Measurements from ENCODE around the gene TRIM75. TPM values are rescaled to one million over a fixed set of nuclear protein-coding genes. Genes with fewer than 3 reads are reported as not detected.
"Not testable (repeated sequence)": the region's sequence is repeated elsewhere in the genome, so short reads cannot be mapped to it uniquely, and the experiment has no call there.

The TRIM75 gene
- polyA plus RNA-seq (2013, experiment 1 of 2; ENCODE audit: insufficient read length): not detected
- polyA plus RNA-seq (2013, experiment 2 of 2; ENCODE audit: insufficient read length): not detected

GRCh38 chr4:165053645-165054044, at the start of gene TRIM75:
Gene TRIM75, plus strand, starts transcription at chr4:165053866. Its CDS starts 5,282 bp downstream, at chr4:165059148.
- no peak for DNase-seq

GRCh38 chr4:165005352-165005925, 48.2 kb upstream of the TRIM75 start:
- DNase-seq: no peak

- no peak for DNase-seq
These were observed 47.2 kb upstream of the TRIM75 start for GRCh38 chr4:165006456-165006855.

- DNase-seq: no peak
These were observed 46.8 kb upstream of the TRIM75 start for GRCh38 chr4:165006886-165007285.

- no peak for DNase-seq
These were observed 44.0 kb upstream of the TRIM75 start for GRCh38 chr4:165009493-165010227.

GRCh38 chr4:165010487-165010886, 43.2 kb upstream of the TRIM75 start:
- no peak for DNase-seq

- no peak for DNase-seq
These were observed 42.7 kb upstream of the TRIM75 start for GRCh38 chr4:165010991-165011390.

- DNase-seq: no peak
These were observed 42.3 kb upstream of the TRIM75 start for GRCh38 chr4:165011403-165011802.

- no peak for DNase-seq
These were observed 40.0 kb upstream of the TRIM75 start for GRCh38 chr4:165013691-165014090.

- no peak for DNase-seq
These were observed 36.7 kb upstream of the TRIM75 start for GRCh38 chr4:165016971-165017370.

GRCh38 chr4:165019995-165020394, 33.7 kb upstream of the TRIM75 start:
- not testable (repeated sequence) for DNase-seq

- DNase-seq: not testable (repeated sequence)
These were observed 27.9 kb upstream of the TRIM75 start for GRCh38 chr4:165025782-165026181.

GRCh38 chr4:165027762-165028402, 25.8 kb upstream of the TRIM75 start:
- no peak for DNase-seq

- no peak for DNase-seq
These were observed 22.0 kb upstream of the TRIM75 start, which contains the start of gene TRIM60 for GRCh38 chr4:165031436-165032211. Gene TRIM60, plus strand, starts transcription at chr4:165031999. Its CDS starts 8,074 bp downstream, at chr4:165040073.

- no peak for DNase-seq
These were observed 5.5 kb upstream of the TRIM75 start for GRCh38 chr4:165048170-165048569.

- DNase-seq: no peak
These were observed 1.0 kb upstream of the TRIM75 start for GRCh38 chr4:165052627-165053026.

GRCh38 chr4:165055601-165056000, 1.9 kb downstream of the TRIM75 start:
- DNase-seq: no peak

- DNase-seq: no peak
These were observed 5.0 kb downstream of the TRIM75 start for GRCh38 chr4:165058666-165059065.

GRCh38 chr4:165059386-165059785, 5.7 kb downstream of the TRIM75 start:
- no peak for DNase-seq

- no peak for DNase-seq
These were observed 7.3 kb downstream of the TRIM75 start for GRCh38 chr4:165060938-165061337.

GRCh38 chr4:165070560-165070959, 16.9 kb downstream of the TRIM75 start:
- no peak for DNase-seq

- DNase-seq: not testable (repeated sequence)
These were observed 19.7 kb downstream of the TRIM75 start for GRCh38 chr4:165073346-165073745.

All from fibroblast of skin of abdomen (primary cell).